Hepatocyte (in vitro differentiated cells): ENCODE results near the gene TFF1. TPM values are rescaled to one million over a fixed set of nuclear protein-coding genes. Genes with fewer than 3 reads are reported as not detected.

Experiments
- DNase-seq: peaks from one replicate; pipeline ENCODE4 v3.0.0-alpha.2; 2016; ENCODE audit warnings: low spot score
- H2AFZ ChIP-seq: fragments of 200-600 bp; sonication (generic); 2 replicates; pipeline ENCODE4 v1.6.0; 2016; ENCODE audit warnings: antibody characterized with exemption, mild to moderate bottlenecking
- H3K27ac ChIP-seq: fragments of 200-600 bp; sonication (generic); 2 replicates; pipeline ENCODE4 v1.5.1; 2016; ENCODE audit warnings: mild to moderate bottlenecking
- H3K27me3 ChIP-seq: fragments of 200-600 bp; sonication (generic); 2 replicates; pipeline ENCODE4 v1.6.1; 2016
- H3K36me3 ChIP-seq: fragments of 200-600 bp; sonication (generic); replicated peaks from 2 replicates; pipeline ENCODE4 v1.5.1; 2016; ENCODE audit warnings: low read depth; ENCODE audit not compliant: insufficient read depth
- H3K4me1 ChIP-seq: fragments of 200-600 bp; sonication (generic); 2 replicates; pipeline ENCODE4 v1.5.1; 2016; ENCODE audit warnings: mild to moderate bottlenecking, moderate library complexity; ENCODE audit not compliant: insufficient read depth
- H3K4me2 ChIP-seq: fragments of 200-600 bp; sonication (generic); 2 replicates; pipeline ENCODE4 v1.6.0; 2016
- H3K4me3 ChIP-seq: fragments of 200-600 bp; sonication (generic); 2 replicates; pipeline ENCODE4 v1.5.1; 2016; ENCODE audit warnings: mild to moderate bottlenecking
- H3K79me2 ChIP-seq: fragments of 200-600 bp; sonication (generic); 2 replicates; pipeline ENCODE4 v1.6.0; 2017; ENCODE audit warnings: mild to moderate bottlenecking
- H3K9me2 ChIP-seq: fragments of 200-600 bp; sonication (generic); replicated peaks from 2 replicates; pipeline ENCODE4 v1.6.0; 2017; ENCODE audit warnings: mild to moderate bottlenecking; ENCODE audit not compliant: insufficient read depth
- H3K9me3 ChIP-seq: fragments of 200-600 bp; sonication (generic); 2 replicates; pipeline ENCODE4 v1.5.1; 2016; ENCODE audit warnings: low read depth, mild to moderate bottlenecking
- H4K20me1 ChIP-seq: fragments of 200-600 bp; sonication (generic); 2 replicates; pipeline ENCODE4 v1.6.0; 2016; ENCODE audit warnings: mild to moderate bottlenecking; ENCODE audit not compliant: insufficient read depth, poor library complexity, severe bottlenecking
- CTCF ChIP-seq: fragments of 200-600 bp; sonication (generic); IDR thresholded peaks from 2 replicates; pipeline ENCODE4 v1.5.1; 2016; ENCODE audit warnings: antibody characterized with exemption, mild to moderate bottlenecking; ENCODE audit not compliant: poor library complexity
- EZH2 ChIP-seq: fragments of 200-600 bp; sonication (generic); IDR thresholded peaks from 2 replicates; pipeline ENCODE4 v1.6.1; 2016; ENCODE audit warnings: antibody characterized with exemption, mild to moderate bottlenecking, borderline replicate concordance
- EZH2phosphoT487 ChIP-seq: fragments of 200-600 bp; sonication (generic); IDR thresholded peaks from one replicate; pipeline ENCODE4 v1.6.1; 2018; ENCODE audit warnings: antibody characterized with exemption, mild to moderate bottlenecking, low read depth, moderate library complexity; ENCODE audit not compliant: unreplicated experiment, severe bottlenecking
- WGBS: methylation state at CpG from one replicate; pipeline ENCODE4 v1.1.6; 2016; ENCODE audit warnings: low lambda C conversion rate; ENCODE audit errors: missing lambda C conversion rate; 5-methylcytosine and 5-hydroxymethylcytosine counted together
- polyA plus RNA-seq: library from polyadenylated mRNA; unstranded; fragments of >200 nt; fragmentation: Nextera tagmentation; extraction: Ambion mirVana; gene quantifications from 2 replicates; pipeline ENCODE4 v1.2.1, GENCODE V29; 2016
- total RNA-seq: library from RNA; depleted of rRNA; stranded (reverse); fragments of >200 nt; gene quantifications from 2 replicates; pipeline ENCODE4 v1.2.3, GENCODE V29; 2014

The TFF1 gene
- total and polyA plus RNA-seq, 2 experiments from 2014 or later, result 57.4 to 140 TPM

DNA sequence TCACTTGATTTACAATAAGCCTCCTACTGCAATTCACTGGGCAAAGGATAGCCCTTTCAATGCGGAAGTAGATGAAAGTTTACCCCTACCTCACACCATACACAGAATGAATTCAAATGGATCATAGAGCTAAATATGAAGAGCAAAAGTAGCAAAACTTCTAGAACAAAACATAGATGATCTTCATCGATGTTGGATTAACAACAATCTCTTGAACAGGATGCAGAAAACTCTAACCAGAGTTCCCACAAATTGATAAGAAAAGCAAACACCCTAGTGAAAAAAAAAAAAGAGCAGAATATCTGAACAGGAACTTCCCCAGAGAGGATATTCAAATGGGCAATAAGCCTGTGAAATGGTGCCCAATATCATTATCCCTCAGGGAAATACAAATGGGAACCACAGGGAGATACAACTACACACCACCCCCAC, 35.5 kb upstream of the TFF1 start:
- Histone ChIP-seq H3K9me2 (no peaks in the 10 kb centered on the region), H3K4me2 (no peak overlapping the region), H3K9me3 (no peaks in the 10 kb centered on the region), H4K20me1 (no peaks in the 10 kb centered on the region), H3K36me3 (no peaks in the 10 kb centered on the region), H3K79me2 (no peaks in the 10 kb centered on the region), H3K27me3 (no peaks in the 10 kb centered on the region), H2AFZ (no peak overlapping the region), H3K4me3 (no peak overlapping the region), H3K27ac (peak overlapping the region; percentile 57), H3K4me1 (peaks cover 11% of the 10 kb centered on the region)
- DNase-seq, result no peak
- TF ChIP-seq EZH2phosphoT487 (no peak), EZH2 (no peak), CTCF (no peak)
- 62% methylated on average over 2 of the region's 2 CpGs for WGBS

- Histone ChIP-seq H3K27ac (peak overlapping the region; percentile 57), H3K27me3 (no peaks in the 10 kb centered on the region), H2AFZ (no peak overlapping the region), H3K4me2 (no peak overlapping the region), H4K20me1 (no peaks in the 10 kb centered on the region), H3K9me3 (no peaks in the 10 kb centered on the region), H3K9me2 (no peaks in the 10 kb centered on the region), H3K79me2 (no peaks in the 10 kb centered on the region), H3K4me3 (no peak overlapping the region), H3K4me1 (peaks cover 11% of the 10 kb centered on the region), H3K36me3 (no peaks in the 10 kb centered on the region)
- no peak for TF ChIP-seq CTCF
- no peak for TF ChIP-seq EZH2
- no peak for TF ChIP-seq EZH2phosphoT487
- DNase-seq, result no peak
- WGBS, result 58% methylated on average over 3 of the region's 3 CpGs
Measured at GRCh38 chr21:42401154-42401553, 34.8 kb upstream of the TFF1 start.

- peaks cover 11% of the 10 kb centered on the region for H3K4me1 ChIP-seq
- 77% methylated on average over 4 of the region's 4 CpGs for WGBS
- H3K27me3 ChIP-seq, result no peaks in the 10 kb centered on the region
- no peak overlapping the region for H2AFZ ChIP-seq
- TF ChIP-seq CTCF, result no peak
- TF ChIP-seq EZH2, result no peak
- no peak for TF ChIP-seq EZH2phosphoT487
- H3K79me2 ChIP-seq, result no peaks in the 10 kb centered on the region
- no peaks in the 10 kb centered on the region for H3K9me2 ChIP-seq
- no peaks in the 10 kb centered on the region for H3K9me3 ChIP-seq
- H3K4me2 ChIP-seq, result no peak overlapping the region
- H4K20me1 ChIP-seq, result no peaks in the 10 kb centered on the region
- H3K36me3 ChIP-seq, result no peaks in the 10 kb centered on the region
- H3K4me3 ChIP-seq, result no peak overlapping the region
- no peak overlapping the region for H3K27ac ChIP-seq
- DNase-seq, result no peak
Measured at GRCh38 chr21:42400525-42400924, 34.2 kb upstream of the TFF1 start.
